Stimulated activated CD8-positive, alpha-beta memory T cell treated with anti-CD3 and anti-CD28 coated beads, Interleukin-2, amount 100 ng/mL, for 48 hours (primary cell): ENCODE results near the gene TH.
"Not testable (repeated sequence)": the region's sequence is repeated elsewhere in the genome, so short reads cannot be mapped to it uniquely, and the experiment has no call there.

ENCODE experiments used
- DNase-seq, 2 donors: peaks; one replicate each; pipeline ENCODE4 v3.0.0-alpha.2; 2020; ENCODE audit warnings: low read depth in 2 of 2

The TH gene

GRCh38 chr11:2129699-2130366 is 41.8 kb downstream of the TH start:
- DNase-seq, result no peak

- no peak for DNase-seq
These were observed 42.3 kb downstream of the TH start for GRCh38 chr11:2129308-2129698.

GRCh38 chr11:2128511-2129307 is 42.9 kb downstream of the TH start:
- DNase-seq, result no peak

- DNase-seq, result no peak
These were observed 43.5 kb downstream of the TH start for GRCh38 chr11:2128130-2128510.

GRCh38 chr11:2127482-2128129 is 44.0 kb downstream of the TH start:
- DNase-seq, result no peak

GRCh38 chr11:2126520-2127085 is 45.0 kb downstream of the TH start:
- DNase-seq, result no peak

GRCh38 chr11:2124736-2125484 is 46.7 kb downstream of the TH start:
- DNase-seq, result not testable (repeated sequence)

GRCh38 chr11:2123628-2123960 is 48.0 kb downstream of the TH start:
- DNase-seq, result no peak

GRCh38 chr11:2122907-2123627 is 48.5 kb downstream of the TH start:
- DNase-seq, result no peak

GRCh38 chr11:2122222-2122906 is 49.3 kb downstream of the TH start:
- DNase-seq, result no peak

- no peak for DNase-seq
These were observed 50.1 kb downstream of the TH start for GRCh38 chr11:2121227-2122130.

- no peak for DNase-seq
These were observed 51.1 kb downstream of the TH start for GRCh38 chr11:2120359-2121100.

- DNase-seq, result no peak
These were observed 52.9 kb downstream of the TH start for GRCh38 chr11:2118677-2119076.

GRCh38 chr11:2116680-2117079 is 54.9 kb downstream of the TH start:
- DNase-seq, result no peak

GRCh38 chr11:2115308-2115707 is 56.3 kb downstream of the TH start:
- no peak for DNase-seq

- DNase-seq, result no peak
These were observed 57.0 kb downstream of the TH start for GRCh38 chr11:2114430-2115241.
